Dendritic cell treated with granulocyte-macrophage colony-stimulating factor and Interleukin-4, amounts not matched to agents 40 ng/mL and 50 ng/mL, for 4 days (primary cell): ENCODE data around the gene ACAN.

Source experiments
- H3K27ac Mint-ChIP-seq: one replicate; pipeline ENCODE4 v1.8.0; 2022; ENCODE audit warnings: mild to moderate bottlenecking, mixed read lengths
- H3K27me3 Mint-ChIP-seq: one replicate; pipeline ENCODE4 v1.8.0; 2022; ENCODE audit warnings: mild to moderate bottlenecking, mixed read lengths
- H3K36me3 Mint-ChIP-seq: one replicate; pipeline ENCODE4 v1.8.0; 2022; ENCODE audit warnings: low read depth, mixed read lengths
- H3K4me1 Mint-ChIP-seq: one replicate; pipeline ENCODE4 v1.8.0; 2022; ENCODE audit warnings: low read depth, mixed read lengths
- H3K4me3 Mint-ChIP-seq: one replicate; pipeline ENCODE4 v1.8.0; 2022; ENCODE audit warnings: mild to moderate bottlenecking, moderate library complexity, mixed read lengths
- H3K9me3 Mint-ChIP-seq: one replicate; pipeline ENCODE4 v1.8.0; 2022; ENCODE audit warnings: mixed read lengths
- intact Hi-C: fragments of 100-400 bp; cut with micrococcal nuclease; formaldehyde crosslinking; loops from one replicate; pipeline ENCODE4 v1.15.0; 2022

ACAN gene

GRCh38 chr15:88812133-88812532 lies 8.9 kb downstream of the ACAN start:
- Mint-ChIP-seq H3K9me3 (no peaks in the 10 kb centered on the region), H3K36me3 (no peaks in the 10 kb centered on the region), H3K27ac (no peak overlapping the region), H3K4me1 (no peaks in the 10 kb centered on the region), H3K27me3 (peaks cover 17% of the 10 kb centered on the region), H3K4me3 (no peak overlapping the region)
- intact Hi-C loops = no loop called here

GRCh38 chr15:88813960-88814359 lies 10.7 kb downstream of the ACAN start:
- Mint-ChIP-seq H3K36me3 (no peaks in the 10 kb centered on the region), H3K4me1 (no peaks in the 10 kb centered on the region), H3K27ac (no peak overlapping the region), H3K9me3 (no peaks in the 10 kb centered on the region), H3K27me3 (peaks cover 11% of the 10 kb centered on the region), H3K4me3 (no peak overlapping the region)
- intact Hi-C loops = no loop called here

GRCh38 chr15:88814393-88814792 lies 11.2 kb downstream of the ACAN start:
- Mint-ChIP-seq H3K27me3 (peaks cover 13% of the 10 kb centered on the region), H3K27ac (no peak overlapping the region), H3K4me1 (no peaks in the 10 kb centered on the region), H3K4me3 (no peak overlapping the region), H3K9me3 (no peaks in the 10 kb centered on the region), H3K36me3 (no peaks in the 10 kb centered on the region)
- intact Hi-C loops = no loop called here

- H3K4me3 Mint-ChIP-seq = no peak overlapping the region
- H3K27ac Mint-ChIP-seq = no peak overlapping the region
- no peaks in the 10 kb centered on the region for H3K36me3 Mint-ChIP-seq
- peaks cover 13% of the 10 kb centered on the region for H3K27me3 Mint-ChIP-seq
- intact Hi-C loops = no loop called here
- H3K4me1 Mint-ChIP-seq = no peaks in the 10 kb centered on the region
- no peaks in the 10 kb centered on the region for H3K9me3 Mint-ChIP-seq
Measured at GRCh38 chr15:88818920-88819319, 15.7 kb downstream of the ACAN start.

GRCh38 chr15:88821993-88822392 lies 18.8 kb downstream of the ACAN start:
- Mint-ChIP-seq H3K9me3 (no peaks in the 10 kb centered on the region), H3K27ac (no peak overlapping the region), H3K4me1 (no peaks in the 10 kb centered on the region), H3K27me3 (peaks cover 13% of the 10 kb centered on the region), H3K36me3 (no peaks in the 10 kb centered on the region), H3K4me3 (no peak overlapping the region)
- intact Hi-C loops = no loop called here

- Mint-ChIP-seq H3K27me3 (peaks cover 5% of the 10 kb centered on the region), H3K4me3 (no peak overlapping the region), H3K4me1 (no peaks in the 10 kb centered on the region), H3K27ac (no peak overlapping the region), H3K9me3 (no peaks in the 10 kb centered on the region), H3K36me3 (no peaks in the 10 kb centered on the region)
- intact Hi-C loops = no loop called here
Measured at GRCh38 chr15:88828791-88829190, 25.6 kb downstream of the ACAN start.

- no peak overlapping the region for H3K27ac Mint-ChIP-seq
Measured at GRCh38 chr15:88830016-88830415, 26.8 kb downstream of the ACAN start.

GRCh38 chr15:88832820-88833730 lies 29.8 kb downstream of the ACAN start:
- intact Hi-C loops = loop anchor here (10.0 kb wide), 3 partner anchors 178 to 358 kb away; partner anchors contain the start of gene AEN
- no peaks in the 10 kb centered on the region for H3K4me1 Mint-ChIP-seq
- no peak overlapping the region for H3K4me3 Mint-ChIP-seq
- no peaks in the 10 kb centered on the region for H3K27me3 Mint-ChIP-seq
- H3K9me3 Mint-ChIP-seq = no peaks in the 10 kb centered on the region
- H3K36me3 Mint-ChIP-seq = no peaks in the 10 kb centered on the region
- H3K27ac Mint-ChIP-seq = no peak overlapping the region

More at GRCh38 chr15:88830016-88830415, 26.8 kb downstream of the ACAN start:
- Mint-ChIP-seq H3K9me3 (no peaks in the 10 kb centered on the region), H3K36me3 (no peaks in the 10 kb centered on the region), H3K4me3 (no peak overlapping the region), H3K4me1 (no peaks in the 10 kb centered on the region), H3K27me3 (peaks cover 3% of the 10 kb centered on the region)
- intact Hi-C loops = loop anchor here (10.0 kb wide), 3 partner anchors 175 to 355 kb away; partner anchors contain the start of gene AEN

- H3K27ac Mint-ChIP-seq = no peak overlapping the region
- no peak overlapping the region for H3K4me3 Mint-ChIP-seq
- no peaks in the 10 kb centered on the region for H3K9me3 Mint-ChIP-seq
- no peaks in the 10 kb centered on the region for H3K36me3 Mint-ChIP-seq
- intact Hi-C loops = loop anchor here (10.0 kb wide), 3 partner anchors 179 to 359 kb away; partner anchors contain the start of gene AEN
- no peaks in the 10 kb centered on the region for H3K4me1 Mint-ChIP-seq
- no peaks in the 10 kb centered on the region for H3K27me3 Mint-ChIP-seq
Measured at GRCh38 chr15:88833731-88834100, 30.5 kb downstream of the ACAN start.

GRCh38 chr15:88834211-88834812 lies 31.1 kb downstream of the ACAN start:
- intact Hi-C loops = loop anchor here (10.0 kb wide), 3 partner anchors 180 to 360 kb away; partner anchors contain the start of gene AEN
- Mint-ChIP-seq H3K4me1 (no peaks in the 10 kb centered on the region), H3K4me3 (no peak overlapping the region), H3K27ac (no peak overlapping the region), H3K9me3 (no peaks in the 10 kb centered on the region), H3K27me3 (no peaks in the 10 kb centered on the region), H3K36me3 (no peaks in the 10 kb centered on the region)

- no peaks in the 10 kb centered on the region for H3K36me3 Mint-ChIP-seq
- no peak overlapping the region for H3K4me3 Mint-ChIP-seq
- no peak overlapping the region for H3K27ac Mint-ChIP-seq
- no peaks in the 10 kb centered on the region for H3K9me3 Mint-ChIP-seq
- H3K27me3 Mint-ChIP-seq = no peaks in the 10 kb centered on the region
- H3K4me1 Mint-ChIP-seq = no peaks in the 10 kb centered on the region
- intact Hi-C loops = loop anchor here (10.0 kb wide), 3 partner anchors 180 to 360 kb away; partner anchors contain the start of gene AEN
Measured at GRCh38 chr15:88835119-88835518, 31.9 kb downstream of the ACAN start.

GRCh38 chr15:88835646-88836045 lies 32.4 kb downstream of the ACAN start:
- H3K27me3 Mint-ChIP-seq = no peaks in the 10 kb centered on the region
- H3K9me3 Mint-ChIP-seq = no peaks in the 10 kb centered on the region
- H3K36me3 Mint-ChIP-seq = no peaks in the 10 kb centered on the region
- H3K4me1 Mint-ChIP-seq = no peaks in the 10 kb centered on the region
- intact Hi-C loops = loop anchor here (10.0 kb wide), 3 partner anchors 181 to 361 kb away; partner anchors contain the start of gene AEN
- H3K4me3 Mint-ChIP-seq = no peak overlapping the region
- no peak overlapping the region for H3K27ac Mint-ChIP-seq

- Mint-ChIP-seq H3K4me1 (no peaks in the 10 kb centered on the region), H3K27me3 (no peaks in the 10 kb centered on the region), H3K27ac (no peak overlapping the region), H3K36me3 (no peaks in the 10 kb centered on the region), H3K4me3 (no peak overlapping the region), H3K9me3 (no peaks in the 10 kb centered on the region)
- intact Hi-C loops = loop anchor here (10.0 kb wide), 3 partner anchors 184 to 364 kb away; partner anchors contain the start of gene AEN
Measured at GRCh38 chr15:88838667-88839066, 35.4 kb downstream of the ACAN start.

- no peaks in the 10 kb centered on the region for H3K4me1 Mint-ChIP-seq
- no peak overlapping the region for H3K4me3 Mint-ChIP-seq
- H3K27ac Mint-ChIP-seq = no peak overlapping the region
- no peaks in the 10 kb centered on the region for H3K36me3 Mint-ChIP-seq
- intact Hi-C loops = loop anchor here (10.0 kb wide), 3 partner anchors 184 to 364 kb away; partner anchors contain the start of gene AEN
- H3K27me3 Mint-ChIP-seq = no peaks in the 10 kb centered on the region
- no peaks in the 10 kb centered on the region for H3K9me3 Mint-ChIP-seq
Measured at GRCh38 chr15:88839146-88839545, 35.9 kb downstream of the ACAN start.
